Ureter (tissue), 1 donor: ENCODE data around the gene PBX3. TPM values are rescaled to one million over a fixed set of nuclear protein-coding genes. Genes with fewer than 3 reads are reported as not detected.

Experiments used
- DNase-seq: peaks from one replicate; pipeline ENCODE4 v3.0.0-alpha.2; 2020; ENCODE audit warnings: low spot score
- total RNA-seq: library from RNA; stranded (reverse); gene quantifications from one replicate; pipeline ENCODE4 v1.2.4, GENCODE V29; 2023
- donor health status: DM: yes; HTN: yes; CAD: no.

Gene PBX3
- total RNA-seq, 1 donor from 2014 or later, result 48.3 TPM

DNA sequence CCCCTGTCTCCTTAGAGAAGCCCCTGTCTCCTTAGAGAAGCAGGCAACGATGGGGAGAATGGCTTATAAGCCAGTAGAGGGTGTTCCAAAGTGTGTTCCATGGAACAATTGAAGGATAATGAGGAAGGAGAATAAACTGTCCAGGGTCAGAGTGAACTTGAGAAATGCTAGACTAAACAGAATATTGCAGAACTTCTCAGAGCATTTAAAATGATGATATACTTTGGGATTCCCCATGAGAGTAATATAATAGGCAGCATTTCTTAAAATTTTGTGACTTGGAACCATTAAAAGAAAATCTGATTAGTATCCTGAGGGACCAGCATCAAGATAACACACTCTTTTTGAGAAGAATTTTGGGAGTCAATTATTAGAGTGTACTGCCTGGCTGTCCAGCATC is 116.8 kb downstream of the PBX3 start:
- no peak for DNase-seq

DNA sequence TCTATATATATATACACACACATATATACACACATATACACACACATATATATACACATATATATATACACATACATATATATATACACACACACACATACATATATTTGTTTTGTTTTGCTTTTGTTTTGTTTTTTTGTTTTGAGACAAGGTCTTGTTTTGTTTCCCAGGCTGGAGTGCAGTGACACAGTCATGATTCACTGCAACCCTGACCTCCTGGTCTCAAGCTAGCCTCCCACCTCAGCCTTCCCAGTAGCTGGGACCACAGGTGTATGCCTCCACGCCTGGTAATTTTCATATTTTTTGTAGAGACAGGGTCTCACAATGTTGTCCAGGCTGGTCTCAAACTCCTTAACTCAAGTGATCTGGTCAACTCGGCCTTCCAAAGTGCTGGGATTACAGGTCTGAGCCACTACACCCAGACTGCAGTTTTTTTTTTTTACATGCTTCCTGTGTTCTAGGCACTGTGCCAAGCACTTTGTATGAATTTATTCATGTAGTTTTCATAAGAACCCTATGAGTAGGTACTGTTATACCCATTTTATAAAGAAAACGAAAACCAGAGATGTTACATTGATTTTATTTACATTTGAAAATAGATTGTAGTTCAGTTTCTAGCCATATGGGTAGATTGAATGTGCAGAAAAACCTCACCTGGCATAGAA is 120.7 kb downstream of the PBX3 start:
- no peak for DNase-seq

GRCh38 chr9:125878164-125878631 is 131.0 kb downstream of the PBX3 start:
- DNase-seq, result no peak

- no peak for DNase-seq
These were observed 133.9 kb downstream of the PBX3 start for GRCh38 chr9:125881042-125881441.

DNA sequence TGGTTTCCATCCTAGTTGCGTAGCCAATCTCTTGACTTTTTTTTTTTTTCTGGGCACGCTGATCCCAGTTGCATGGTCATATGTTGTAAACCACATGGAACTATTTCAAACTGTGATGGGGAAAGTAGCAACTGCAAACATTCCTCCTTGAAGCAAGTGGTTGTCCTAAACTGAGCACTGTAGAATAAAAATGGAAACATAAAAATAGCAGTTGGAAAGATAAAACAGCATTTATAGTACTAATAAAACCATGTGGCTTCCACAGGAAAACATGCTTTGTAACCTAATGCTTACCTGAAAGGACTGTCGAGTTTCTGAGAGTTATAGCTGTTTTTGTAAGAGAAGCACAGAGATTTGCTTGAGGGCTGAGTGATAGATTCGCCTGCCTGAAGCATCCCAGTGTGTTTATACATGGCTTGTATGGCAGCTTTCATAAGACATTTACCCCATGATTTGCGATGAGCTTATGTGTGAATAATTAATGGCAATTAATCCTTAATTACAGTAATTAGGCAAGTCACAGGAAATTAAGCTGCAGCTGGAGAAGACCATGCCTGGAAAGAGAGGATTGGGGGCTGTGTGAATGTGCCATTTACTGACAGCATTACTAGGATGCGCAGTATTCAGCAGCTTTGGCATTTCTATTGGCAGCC is 136.5 kb downstream of the PBX3 start:
- no peak for DNase-seq

DNA sequence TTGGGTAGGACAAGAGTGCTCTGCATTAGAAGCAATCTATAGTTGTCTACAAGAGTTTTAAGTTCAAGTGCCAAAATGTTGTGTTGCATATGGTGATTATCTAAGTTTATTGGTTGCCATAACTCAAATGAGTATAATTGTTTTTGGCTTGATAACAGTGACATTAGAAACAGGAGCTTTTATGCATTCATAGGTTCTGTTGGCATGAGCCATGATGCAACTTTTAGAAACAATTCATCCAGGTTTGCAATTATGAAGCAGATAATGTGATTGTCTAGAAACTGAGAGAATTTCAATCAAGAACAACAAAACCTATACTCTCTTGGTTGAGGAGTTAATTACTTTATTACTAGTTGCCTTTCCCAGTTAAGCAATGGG is 137.0 kb downstream of the PBX3 start:
- no peak for DNase-seq

DNA sequence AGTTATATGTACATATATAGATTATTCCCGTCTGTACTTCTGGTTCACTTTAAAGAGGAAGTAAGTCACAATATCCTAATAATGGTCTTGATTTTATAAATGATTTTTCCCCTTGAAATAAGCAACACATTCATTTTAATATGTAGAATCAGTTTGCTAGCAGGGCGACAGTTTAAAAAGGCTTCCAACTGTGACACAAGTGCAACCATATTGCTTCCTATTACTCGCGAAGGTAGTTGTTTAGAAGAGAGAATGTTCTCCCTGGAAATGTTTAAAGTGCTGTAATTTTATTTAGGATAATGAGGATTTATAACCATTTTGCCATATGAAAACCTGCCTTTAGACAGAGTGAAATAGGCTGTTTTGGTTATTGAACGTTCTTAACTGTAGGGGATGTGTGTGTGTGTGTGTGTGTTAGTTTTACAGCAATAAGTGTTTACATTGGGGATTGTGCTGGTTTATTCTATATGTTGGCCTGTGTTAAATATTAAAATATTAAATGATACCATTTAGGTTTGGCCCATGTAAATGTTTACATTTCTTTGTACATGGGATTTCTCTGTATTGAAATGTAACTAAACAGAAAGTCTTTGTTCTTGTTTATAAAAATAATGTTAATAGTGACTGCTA is 138.3 kb downstream of the PBX3 start:
- no peak for DNase-seq

DNA sequence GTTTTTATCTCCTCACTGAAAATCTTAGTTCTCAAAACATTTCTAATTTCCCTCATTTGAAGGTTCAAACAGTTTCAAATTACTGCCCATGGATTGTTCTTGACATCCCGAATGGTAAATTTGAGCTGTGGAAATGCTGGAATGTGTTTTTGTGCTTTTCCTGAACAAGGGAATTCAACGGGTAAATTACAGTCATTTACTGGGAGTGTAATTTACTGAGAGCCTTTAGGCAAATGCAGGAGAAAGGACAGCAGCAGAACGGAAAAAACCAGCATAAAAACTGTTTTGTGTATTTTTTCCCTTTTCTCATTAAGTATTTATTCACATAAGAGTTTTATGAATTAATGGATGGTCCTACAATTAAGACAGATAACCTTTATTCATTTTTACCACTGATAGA is 139.2 kb downstream of the PBX3 start:
- DNase-seq, result no peak

GRCh38 chr9:125887172-125887571 is 140.0 kb downstream of the PBX3 start:
- DNase-seq, result no peak

GRCh38 chr9:125888211-125888610 is 141.0 kb downstream of the PBX3 start:
- no peak for DNase-seq

- no peak for DNase-seq
These were observed 141.9 kb downstream of the PBX3 start for GRCh38 chr9:125889112-125889475.

DNA sequence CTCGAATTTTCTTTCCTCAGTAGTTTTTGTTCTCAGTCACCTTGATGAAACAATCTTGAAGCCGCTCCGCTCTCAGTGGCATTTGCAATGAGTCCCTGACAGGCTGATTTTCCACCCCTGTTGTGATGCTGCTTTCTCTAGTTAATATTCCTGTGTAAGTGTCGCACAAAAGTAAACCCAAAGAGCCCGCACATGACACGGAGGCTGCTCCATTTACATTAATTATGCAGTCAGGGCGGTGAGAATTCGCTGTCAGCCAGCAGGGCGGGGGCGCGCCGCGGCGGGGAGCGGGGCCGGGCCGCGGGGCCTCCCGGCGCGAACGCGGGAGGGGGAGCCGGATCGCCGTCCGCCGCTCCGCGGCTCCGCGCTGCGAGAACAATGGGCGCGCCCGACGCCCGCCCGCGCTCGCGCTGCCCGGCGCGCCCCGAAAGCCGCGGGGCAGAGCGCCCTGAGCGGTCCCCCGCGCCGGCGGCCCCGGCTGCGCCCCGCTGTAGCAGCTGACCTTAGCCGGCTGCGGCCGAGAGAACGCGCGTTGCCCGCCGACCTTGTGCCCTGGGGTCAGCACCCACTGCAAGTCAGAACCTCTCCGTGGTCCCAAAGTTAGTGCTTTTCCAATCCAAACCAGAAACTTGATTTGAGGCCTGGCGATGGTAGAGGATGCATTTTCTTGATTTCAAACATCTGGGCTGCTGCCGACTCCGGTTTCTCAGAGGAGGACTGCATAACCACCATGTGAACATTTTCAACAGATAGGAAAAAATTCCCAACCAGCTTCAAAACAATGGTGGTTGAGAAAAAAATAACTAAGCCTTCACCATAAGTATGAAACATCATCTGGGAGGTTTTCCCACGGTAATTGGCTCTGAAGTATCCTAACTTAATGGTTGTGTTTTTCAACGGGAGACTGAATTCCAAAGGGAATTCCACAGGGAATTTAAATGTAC is 142.6 kb downstream of the PBX3 start:
- DNase-seq, result peak; percentile 45

DNA sequence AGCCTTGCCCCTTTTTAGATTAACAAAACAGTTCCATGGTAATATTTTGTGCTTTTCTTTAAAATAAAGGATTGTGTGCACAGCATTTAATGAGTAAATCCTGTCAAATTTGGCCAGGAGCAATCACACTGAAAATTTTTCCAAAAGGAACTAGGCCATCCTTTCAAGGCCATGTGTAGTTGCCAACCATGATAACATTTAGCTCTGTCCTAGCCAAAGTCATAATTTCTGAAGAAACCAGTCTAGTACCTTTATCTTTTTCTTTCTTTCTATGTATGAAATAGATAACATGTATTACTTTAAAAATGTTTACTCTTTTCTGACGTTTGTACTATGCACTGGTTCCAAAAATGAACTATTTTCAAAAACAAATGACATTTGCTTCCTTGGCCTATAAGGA is 143.7 kb downstream of the PBX3 start:
- no peak for DNase-seq

DNA sequence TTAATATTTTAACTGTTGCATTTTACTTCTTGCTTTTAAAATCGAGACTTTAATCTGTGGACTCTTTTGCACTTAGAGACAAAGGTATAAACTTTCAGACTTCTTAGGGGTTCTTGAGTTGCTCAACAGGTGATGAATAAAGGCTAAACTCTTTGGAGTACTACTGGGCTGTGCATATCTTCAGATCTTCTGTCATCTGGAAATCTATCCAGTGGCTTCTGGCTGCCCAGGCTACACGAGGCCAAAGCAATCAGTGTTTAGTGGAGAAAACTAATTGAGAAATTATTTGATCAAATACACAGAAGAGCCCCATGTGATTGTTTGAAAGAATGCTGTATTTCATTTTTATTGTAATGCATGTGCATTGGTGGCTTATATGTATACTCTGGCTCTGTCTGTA is 146.1 kb downstream of the PBX3 start:
- DNase-seq, result no peak

- no peak for DNase-seq
These were observed 147.4 kb downstream of the PBX3 start for GRCh38 chr9:125894566-125894965.

GRCh38 chr9:125896404-125896803 is 149.2 kb downstream of the PBX3 start:
- DNase-seq, result no peak

DNA sequence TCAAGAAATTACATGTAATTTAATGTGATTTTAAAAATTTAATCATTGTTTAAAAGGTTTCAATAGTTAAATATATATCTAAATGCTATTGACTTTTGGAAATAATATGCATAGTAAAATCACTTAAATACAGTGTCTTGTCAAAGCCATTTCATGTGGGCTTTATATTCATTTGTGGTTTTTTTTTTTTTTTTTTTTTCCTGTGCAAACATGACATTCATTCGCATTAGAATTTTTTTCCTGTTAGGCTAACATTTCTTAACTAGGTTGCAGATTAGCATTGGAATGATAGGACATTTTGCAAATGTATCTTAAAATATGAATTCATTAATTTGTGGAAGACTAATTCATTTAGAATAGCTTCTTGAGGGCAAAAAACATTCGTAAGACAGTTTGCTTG is 149.8 kb downstream of the PBX3 start:
- DNase-seq, result no peak

DNA sequence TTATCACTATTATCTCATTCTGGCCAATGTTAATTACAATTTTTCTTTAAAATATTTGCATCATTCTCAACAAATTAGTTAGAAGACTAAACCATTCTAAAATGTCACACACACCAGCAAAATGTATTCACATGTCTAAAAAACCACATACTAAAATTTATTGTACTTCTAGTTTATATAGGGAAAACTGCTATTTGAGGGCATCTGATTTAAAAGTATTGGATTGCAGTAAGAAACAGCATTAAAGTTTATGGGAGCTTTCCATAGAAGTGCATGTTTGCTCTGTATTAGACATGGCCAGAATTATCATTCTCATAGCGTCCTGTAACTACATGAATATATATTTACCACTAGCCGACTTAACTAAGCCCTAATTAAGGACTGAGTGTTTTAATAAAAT is 150.3 kb downstream of the PBX3 start:
- no peak for DNase-seq

DNA sequence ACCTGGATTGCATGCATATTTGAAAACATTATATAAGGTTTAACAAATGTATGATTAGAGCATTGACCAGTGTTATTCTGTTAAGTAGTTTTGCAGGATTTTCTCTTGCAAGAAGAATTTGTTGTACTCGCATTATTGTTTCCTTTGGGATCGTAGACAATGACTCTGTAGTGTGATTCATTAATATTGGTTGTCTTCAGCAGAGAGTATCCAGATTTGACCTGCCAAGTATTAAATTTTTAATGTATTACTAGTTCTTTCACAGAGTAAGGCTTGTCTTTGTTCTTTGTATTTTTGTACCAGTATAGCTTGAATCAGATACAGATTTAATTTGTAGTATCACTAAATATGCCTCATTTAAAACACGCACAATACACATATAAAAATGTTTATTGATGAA is 155.0 kb downstream of the PBX3 start:
- DNase-seq, result no peak

- DNase-seq, result no peak
These were observed 155.8 kb downstream of the PBX3 start for GRCh38 chr9:125902831-125903512.

DNA sequence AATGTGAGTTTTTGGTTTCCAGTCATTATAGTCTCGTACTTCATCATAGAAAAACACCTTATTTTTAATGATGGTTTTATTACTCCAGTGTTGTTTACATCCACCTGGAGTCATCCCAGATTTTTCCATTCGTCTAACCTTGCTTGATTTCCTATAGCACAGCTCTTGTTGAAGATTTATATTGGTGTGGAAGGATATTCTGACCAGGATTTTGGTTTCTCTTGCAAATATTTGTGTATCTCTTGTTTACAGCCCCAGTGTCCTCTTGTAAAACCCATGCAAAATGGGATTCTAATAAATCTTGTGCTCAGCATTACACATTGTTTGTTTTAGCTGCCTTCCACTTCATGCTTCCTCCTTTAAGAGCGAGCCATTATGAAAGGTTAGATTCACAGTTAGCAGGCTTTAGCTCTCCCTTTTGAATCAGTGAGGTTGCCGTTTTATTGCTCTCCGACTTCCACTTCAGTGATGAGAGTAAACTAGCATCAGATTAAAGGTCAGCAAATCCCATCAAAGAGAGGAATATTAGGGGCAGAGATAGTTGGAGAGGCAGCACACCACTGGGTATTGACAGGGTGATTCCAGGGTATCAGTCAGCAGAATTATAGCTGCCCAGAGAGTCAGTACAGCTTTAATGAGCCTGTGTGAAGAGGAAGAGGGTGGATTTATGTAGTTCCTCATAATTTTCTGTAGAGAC is 157.1 kb downstream of the PBX3 start:
- DNase-seq, result no peak
